Measurements from ENCODE around the gene ERRFI1. TPM values are rescaled to one million over a fixed set of nuclear protein-coding genes. Genes with fewer than 3 reads are reported as not detected.

The ERRFI1 gene
- total RNA-seq, 1 donor from 2014 or later, result 44.8 TPM

DNA sequence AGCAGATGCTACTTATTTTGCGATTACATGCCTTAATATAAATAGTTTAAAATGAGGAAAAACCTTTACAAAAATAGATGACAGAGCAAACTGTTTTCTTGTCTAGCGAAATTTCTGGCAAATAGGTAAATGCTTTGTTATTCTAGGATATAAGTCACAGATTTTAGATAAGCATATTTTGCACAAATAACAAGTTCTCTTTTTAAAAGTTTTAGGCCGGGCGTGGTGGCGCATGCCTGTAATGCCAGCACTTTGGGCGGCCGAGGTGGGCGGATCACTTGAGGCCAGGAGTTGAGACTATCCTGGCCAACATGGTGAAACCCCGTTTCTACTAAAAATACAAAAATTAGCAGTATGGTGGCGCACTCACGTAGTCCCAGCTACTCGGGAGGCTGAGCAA is 20.3 kb upstream of the ERRFI1 start:
- Mint-ChIP-seq H3K36me3 (no peaks in the 10 kb centered on the region), H3K27ac (no peak overlapping the region), H3K9me3 (peaks cover 11% of the 10 kb centered on the region), H3K27me3 (ENCODE audit: insufficient read depth, low read depth) (no peaks in the 10 kb centered on the region), H3K4me1 (peaks cover 1% of the 10 kb centered on the region), H3K4me3 (no peak overlapping the region)
- peaks cover 9% of the 10 kb centered on the region for H3K9me3 ChIP-seq (ENCODE audit: low read depth)
- no peaks in the 10 kb centered on the region for H3K36me3 ChIP-seq
- no peaks in the 10 kb centered on the region for H4K20me1 ChIP-seq (ENCODE audit: low read depth)
- TF ChIP-seq CTCF (IDR thresholded peaks at IDR 0.05) (no peak), EZH2phosphoT487 (IDR thresholded peaks at IDR 0.05) (no peak), EZH2 (IDR thresholded peaks at IDR 0.05) (no peak)
- H2AFZ ChIP-seq (replicated peaks), result no peak overlapping the region
- H3K27me3 ChIP-seq, result no peaks in the 10 kb centered on the region
- H3K4me3 ChIP-seq, result no peak overlapping the region
- H3K27ac ChIP-seq, result no peak overlapping the region
- no peak overlapping the region for H3K9ac ChIP-seq
- H3K4me1 ChIP-seq, result no peaks in the 10 kb centered on the region
- no peak overlapping the region for H3K4me2 ChIP-seq
- no peak for DNase-seq (ENCODE audit: low spot score)
- no peaks in the 10 kb centered on the region for H3F3A ChIP-seq (ENCODE audit: low read depth)
- no peaks in the 10 kb centered on the region for H3K79me2 ChIP-seq (ENCODE audit: low read depth)

DNA sequence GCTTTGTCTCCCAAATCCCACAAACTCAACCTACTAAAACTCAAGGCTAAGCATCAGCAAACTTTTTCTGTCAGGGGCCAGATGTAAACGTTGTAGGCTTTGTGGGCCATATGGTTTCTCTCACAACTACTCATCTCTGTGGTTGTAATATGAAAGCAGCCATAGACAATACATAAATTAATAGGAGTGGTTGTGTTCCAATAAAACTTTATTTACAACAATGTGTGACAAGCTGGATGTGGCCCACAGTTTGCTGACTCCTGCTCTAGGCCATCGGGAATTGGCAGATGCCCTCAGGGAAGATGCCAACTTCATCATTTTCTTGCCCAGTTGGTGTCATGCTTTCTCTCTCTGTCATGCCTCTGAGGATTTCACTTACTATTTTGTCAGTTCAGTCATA is 17.5 kb upstream of the ERRFI1 start:
- H3K9me3 Mint-ChIP-seq, result peaks cover 14% of the 10 kb centered on the region
- H2AFZ ChIP-seq (replicated peaks), result no peak overlapping the region
- no peak overlapping the region for H3K27ac ChIP-seq
- H3K4me2 ChIP-seq, result no peak overlapping the region
- TF ChIP-seq CTCF (IDR thresholded peaks at IDR 0.05) (no peak), EZH2phosphoT487 (IDR thresholded peaks at IDR 0.05) (no peak), EZH2 (IDR thresholded peaks at IDR 0.05) (no peak)
- H3K9ac ChIP-seq, result no peak overlapping the region
- H3K4me3 Mint-ChIP-seq, result no peak overlapping the region
- H3F3A ChIP-seq (ENCODE audit: low read depth), result no peaks in the 10 kb centered on the region
- H3K36me3 ChIP-seq, result no peaks in the 10 kb centered on the region
- H4K20me1 ChIP-seq (ENCODE audit: low read depth), result no peaks in the 10 kb centered on the region
- no peak overlapping the region for H3K4me3 ChIP-seq
- no peaks in the 10 kb centered on the region for H3K4me1 ChIP-seq
- H3K79me2 ChIP-seq (ENCODE audit: low read depth), result no peaks in the 10 kb centered on the region
- DNase-seq (ENCODE audit: low spot score), result no peak
- no peaks in the 10 kb centered on the region for H3K27me3 ChIP-seq
- H3K27ac Mint-ChIP-seq, result no peak overlapping the region
- H3K36me3 Mint-ChIP-seq, result no peaks in the 10 kb centered on the region
- no peaks in the 10 kb centered on the region for H3K27me3 Mint-ChIP-seq (ENCODE audit: insufficient read depth, low read depth)
- H3K4me1 Mint-ChIP-seq, result no peaks in the 10 kb centered on the region
- peaks cover 9% of the 10 kb centered on the region for H3K9me3 ChIP-seq (ENCODE audit: low read depth)

DNA sequence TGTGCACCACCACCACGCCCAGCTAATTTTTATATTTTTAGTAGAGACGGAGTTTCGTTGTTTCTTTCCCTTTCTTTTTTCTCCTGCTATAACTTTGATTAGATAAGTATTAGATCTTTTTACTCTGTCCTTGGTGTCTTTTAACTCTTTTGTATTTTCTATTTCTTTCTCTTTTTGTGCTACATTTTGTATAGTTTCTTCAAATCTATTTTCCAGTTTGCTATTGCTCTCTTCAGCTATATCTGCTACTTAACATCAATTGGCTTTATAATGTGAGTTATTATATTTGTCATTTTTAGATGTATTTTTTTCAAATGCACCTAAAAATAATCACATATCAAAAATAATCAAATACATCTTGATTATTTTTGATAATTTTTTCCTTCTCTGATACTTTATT is 16.0 kb upstream of the ERRFI1 start:
- H3K27me3 Mint-ChIP-seq (ENCODE audit: insufficient read depth, low read depth), result no peaks in the 10 kb centered on the region
- H3K36me3 Mint-ChIP-seq, result no peaks in the 10 kb centered on the region
- H3K27ac Mint-ChIP-seq, result no peak overlapping the region
- no peak overlapping the region for H2AFZ ChIP-seq (replicated peaks)
- no peak overlapping the region for H3K27ac ChIP-seq
- no peak overlapping the region for H3K4me3 ChIP-seq
- H3K27me3 ChIP-seq, result no peaks in the 10 kb centered on the region
- H3K4me1 Mint-ChIP-seq, result no peaks in the 10 kb centered on the region
- H3K9ac ChIP-seq, result no peak overlapping the region
- no peak overlapping the region for H3K4me2 ChIP-seq
- H3K9me3 Mint-ChIP-seq, result peaks cover 14% of the 10 kb centered on the region
- no peak overlapping the region for H3K4me3 Mint-ChIP-seq
- H3K9me3 ChIP-seq (ENCODE audit: low read depth), result peaks cover 9% of the 10 kb centered on the region
- DNase-seq (ENCODE audit: low spot score), result no peak
- H3F3A ChIP-seq (ENCODE audit: low read depth), result no peaks in the 10 kb centered on the region
- no peaks in the 10 kb centered on the region for H3K4me1 ChIP-seq
- no peak for TF ChIP-seq EZH2 (IDR thresholded peaks at IDR 0.05)
- H3K36me3 ChIP-seq, result no peaks in the 10 kb centered on the region
- no peaks in the 10 kb centered on the region for H3K79me2 ChIP-seq (ENCODE audit: low read depth)
- H4K20me1 ChIP-seq (ENCODE audit: low read depth), result no peaks in the 10 kb centered on the region

GRCh38 chr1:8040586-8040985 is 14.5 kb upstream of the ERRFI1 start:
- Histone ChIP-seq H3K27ac (no peak overlapping the region), H3K27me3 (no peaks in the 10 kb centered on the region), H3K79me2 (ENCODE audit: low read depth) (no peaks in the 10 kb centered on the region), H3K36me3 (no peaks in the 10 kb centered on the region), H3K4me1 (no peaks in the 10 kb centered on the region), H4K20me1 (ENCODE audit: low read depth) (no peaks in the 10 kb centered on the region), H3K4me2 (no peak overlapping the region), H3F3A (ENCODE audit: low read depth) (no peaks in the 10 kb centered on the region), H3K9ac (no peak overlapping the region), H3K9me3 (ENCODE audit: low read depth) (peaks cover 9% of the 10 kb centered on the region), H3K4me3 (no peak overlapping the region), H2AFZ (replicated peaks) (no peak overlapping the region)
- Mint-ChIP-seq H3K9me3 (peaks cover 14% of the 10 kb centered on the region), H3K4me1 (no peaks in the 10 kb centered on the region), H3K36me3 (no peaks in the 10 kb centered on the region), H3K4me3 (no peak overlapping the region), H3K27ac (no peak overlapping the region), H3K27me3 (ENCODE audit: insufficient read depth, low read depth) (no peaks in the 10 kb centered on the region)
- no peak for TF ChIP-seq EZH2 (IDR thresholded peaks at IDR 0.05)
- no peak for TF ChIP-seq CTCF (IDR thresholded peaks at IDR 0.05)
- TF ChIP-seq EZH2phosphoT487 (IDR thresholded peaks at IDR 0.05), result no peak
- DNase-seq (ENCODE audit: low spot score), result no peak
